GM03348 (cell line): Measurements from ENCODE around the gene ISLR2.
"Not testable (repeated sequence)": the region's sequence is repeated elsewhere in the genome, so short reads cannot be mapped to it uniquely, and the experiment has no call there.

Source experiments
- DNase-seq: peaks from one replicate; pipeline ENCODE4 v3.0.0; 2012; ENCODE audit warnings: low spot score

Gene ISLR2, protein sequence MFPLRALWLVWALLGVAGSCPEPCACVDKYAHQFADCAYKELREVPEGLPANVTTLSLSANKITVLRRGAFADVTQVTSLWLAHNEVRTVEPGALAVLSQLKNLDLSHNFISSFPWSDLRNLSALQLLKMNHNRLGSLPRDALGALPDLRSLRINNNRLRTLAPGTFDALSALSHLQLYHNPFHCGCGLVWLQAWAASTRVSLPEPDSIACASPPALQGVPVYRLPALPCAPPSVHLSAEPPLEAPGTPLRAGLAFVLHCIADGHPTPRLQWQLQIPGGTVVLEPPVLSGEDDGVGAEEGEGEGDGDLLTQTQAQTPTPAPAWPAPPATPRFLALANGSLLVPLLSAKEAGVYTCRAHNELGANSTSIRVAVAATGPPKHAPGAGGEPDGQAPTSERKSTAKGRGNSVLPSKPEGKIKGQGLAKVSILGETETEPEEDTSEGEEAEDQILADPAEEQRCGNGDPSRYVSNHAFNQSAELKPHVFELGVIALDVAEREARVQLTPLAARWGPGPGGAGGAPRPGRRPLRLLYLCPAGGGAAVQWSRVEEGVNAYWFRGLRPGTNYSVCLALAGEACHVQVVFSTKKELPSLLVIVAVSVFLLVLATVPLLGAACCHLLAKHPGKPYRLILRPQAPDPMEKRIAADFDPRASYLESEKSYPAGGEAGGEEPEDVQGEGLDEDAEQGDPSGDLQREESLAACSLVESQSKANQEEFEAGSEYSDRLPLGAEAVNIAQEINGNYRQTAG

DNA sequence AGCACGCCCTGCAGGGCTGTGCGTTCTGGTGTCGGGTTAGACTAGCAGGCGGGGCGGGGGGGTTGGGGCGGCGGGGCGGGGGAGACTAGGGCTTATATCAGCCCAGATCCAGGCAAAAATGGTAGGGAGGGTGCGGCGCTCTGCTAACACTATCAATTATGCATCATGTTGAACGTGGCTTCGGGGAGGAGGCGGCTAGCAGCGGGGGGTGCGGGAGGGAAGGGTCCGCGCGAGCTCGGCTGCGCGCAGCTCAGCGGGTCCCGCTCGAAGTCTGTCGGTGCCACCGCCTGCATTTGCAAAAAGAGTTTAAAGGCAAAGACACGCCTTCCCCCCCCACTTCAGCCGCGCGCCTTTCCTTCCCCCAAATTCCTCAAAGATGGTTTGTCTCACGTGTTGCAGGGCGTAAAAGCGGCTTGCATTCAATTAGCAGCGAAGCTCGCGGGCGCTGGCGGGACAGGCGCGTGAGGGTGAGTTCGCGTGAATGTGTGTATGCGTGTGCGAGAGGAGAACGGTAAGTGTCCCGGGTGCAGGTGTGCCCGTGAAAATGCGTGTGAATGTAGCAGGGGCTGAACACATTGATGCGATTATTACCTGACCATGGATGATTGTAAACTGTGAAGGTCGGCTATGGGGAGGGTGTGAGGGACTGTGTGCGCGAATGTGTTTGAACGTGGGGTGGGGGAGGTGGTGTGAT lies at the start of gene ISLR2:
Gene ISLR2 (plus strand): TSS at position 432 of the 694 bp plus-strand sequence. CDS start 2,169 bp downstream, outside the sequence.
- no peak for DNase-seq

DNA sequence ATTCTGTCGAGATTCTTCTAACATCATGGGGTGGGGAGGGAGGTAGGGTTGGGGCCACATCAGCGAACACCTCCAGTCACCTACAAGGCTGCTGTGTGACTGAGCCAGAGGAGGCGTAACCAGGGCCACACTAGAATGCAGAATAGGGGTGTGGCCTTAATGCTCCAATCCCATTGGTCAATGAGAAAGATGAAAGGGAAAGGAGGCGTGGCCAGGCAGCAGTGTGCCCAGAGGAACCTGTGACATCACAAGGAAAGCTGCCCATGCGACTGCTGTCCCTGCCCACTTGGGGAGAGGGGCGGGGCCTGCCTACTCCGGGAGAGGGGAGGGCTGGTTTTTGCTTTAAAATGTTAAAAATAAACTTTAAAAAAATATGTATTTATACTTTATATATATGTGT lies 47.9 kb upstream of the ISLR2 start, which contains the start of gene GOLGA6A:
Gene GOLGA6A (minus strand): TSS at position 101 of the 400 bp plus-strand sequence. CDS start 41 bp downstream, at position 60.
- not testable (repeated sequence) for DNase-seq

DNA sequence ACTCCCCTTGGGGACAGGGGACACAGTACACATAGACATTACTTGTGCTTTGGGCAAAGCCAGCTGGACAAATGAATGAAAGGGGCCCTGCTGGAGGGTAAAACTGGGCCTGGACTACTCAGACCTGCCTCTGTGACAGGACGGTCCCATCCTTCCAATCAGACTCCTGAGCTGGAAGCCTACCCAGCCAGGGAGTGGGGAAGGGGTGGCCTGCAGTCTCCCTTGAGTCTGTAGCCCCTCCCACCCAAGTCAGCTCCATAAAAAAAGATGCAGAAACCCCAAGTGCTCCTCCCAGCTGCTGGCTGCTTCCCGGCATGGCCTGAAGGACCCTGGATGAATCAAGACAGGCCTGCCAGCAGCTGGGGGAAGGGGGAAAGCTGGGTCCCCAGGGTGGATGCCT lies 35.8 kb upstream of the ISLR2 start:
- DNase-seq, result not testable (repeated sequence)

DNA sequence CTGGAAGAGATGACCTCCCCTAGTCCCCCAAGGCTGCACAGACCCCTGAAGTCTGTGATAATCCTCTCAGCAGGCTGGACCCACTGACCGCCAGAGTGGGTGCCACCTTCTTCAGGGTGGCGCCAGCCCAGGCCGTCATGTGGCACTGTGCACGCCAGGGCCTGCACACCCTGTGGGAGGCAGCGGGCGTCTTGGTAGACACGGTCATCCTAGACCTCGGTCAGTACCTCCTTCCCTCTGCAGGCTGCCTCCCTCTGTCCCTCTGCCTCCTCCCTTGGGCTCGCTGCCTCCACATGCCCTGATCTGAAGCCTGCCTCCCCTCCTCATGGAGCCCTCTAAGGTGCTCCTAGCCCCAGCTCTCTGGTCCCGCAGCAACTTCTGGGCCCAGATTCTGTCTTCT lies 34.8 kb upstream of the ISLR2 start:
- not testable (repeated sequence) for DNase-seq

DNA sequence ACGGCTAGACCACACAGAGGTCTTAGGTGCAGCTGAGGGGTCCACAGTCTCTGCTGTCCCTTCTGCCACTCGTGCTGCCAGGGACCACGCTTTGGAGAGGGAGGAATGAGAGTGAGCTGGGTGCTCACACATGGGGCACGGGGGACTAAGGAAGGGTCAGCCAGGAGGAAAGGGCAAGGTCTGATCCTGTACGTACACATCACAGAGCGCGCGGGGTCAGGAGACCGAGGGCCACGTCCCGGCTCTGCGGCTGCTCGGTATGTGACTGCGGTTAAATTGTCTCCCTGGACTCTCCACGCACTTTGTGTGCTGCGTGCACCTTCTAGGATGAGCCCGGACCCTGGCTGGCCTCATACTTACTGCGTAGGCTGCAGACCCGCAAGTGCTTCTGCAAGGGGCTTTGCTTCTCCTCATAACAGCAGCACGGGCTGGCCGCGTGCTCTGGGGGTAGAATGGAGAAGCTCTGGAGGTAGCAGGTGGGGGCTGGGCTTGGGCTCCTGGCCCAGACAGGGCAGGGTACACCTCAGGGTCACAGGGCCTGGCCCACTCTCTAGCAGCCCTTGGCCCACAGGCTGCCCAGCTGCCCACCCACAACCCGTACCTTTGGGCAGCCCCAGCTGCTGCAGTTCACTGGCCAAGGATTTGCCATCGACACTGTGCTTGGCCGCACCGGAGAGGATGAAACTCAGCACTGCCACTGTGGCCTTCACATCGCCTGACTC lies 33.5 kb upstream of the ISLR2 start:
- not testable (repeated sequence) for DNase-seq

DNA sequence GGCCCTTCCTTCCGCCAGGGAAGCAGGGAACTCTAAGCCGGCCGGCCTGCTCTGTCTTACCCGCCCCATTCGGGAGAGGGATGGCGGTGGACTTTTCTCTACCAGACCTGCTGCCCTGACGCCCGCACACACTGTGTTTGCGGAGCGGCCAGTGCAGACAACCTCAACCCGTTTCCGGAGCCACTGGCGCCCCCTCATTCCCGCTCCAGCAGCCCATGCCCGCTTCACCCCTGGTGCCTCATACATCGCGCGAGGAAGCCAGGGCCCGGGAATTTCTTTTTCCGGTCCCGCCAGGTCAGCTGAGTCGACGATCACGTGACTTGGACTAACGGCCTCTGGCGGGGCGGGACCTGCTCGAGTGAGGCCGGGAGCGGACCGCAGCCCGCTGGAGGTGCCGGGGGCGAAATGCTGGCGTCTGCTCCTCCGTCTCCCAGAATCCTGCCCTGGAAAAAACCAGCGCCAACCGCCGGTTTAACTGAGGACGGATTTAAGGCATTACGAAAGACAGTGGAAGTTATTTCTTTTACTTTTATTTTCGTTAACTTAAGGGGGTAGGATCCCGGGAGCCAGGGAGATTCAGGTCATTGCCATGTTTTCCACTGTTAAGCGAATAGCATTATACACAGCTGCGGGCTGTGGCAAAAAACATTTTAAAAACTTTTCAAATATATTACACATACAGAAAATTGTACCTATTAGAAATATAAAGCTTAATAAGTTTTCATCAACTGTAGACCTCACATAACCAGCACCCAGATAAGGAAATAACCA lies 30.2 kb upstream of the ISLR2 start:
- peak; percentile 91 for DNase-seq

DNA sequence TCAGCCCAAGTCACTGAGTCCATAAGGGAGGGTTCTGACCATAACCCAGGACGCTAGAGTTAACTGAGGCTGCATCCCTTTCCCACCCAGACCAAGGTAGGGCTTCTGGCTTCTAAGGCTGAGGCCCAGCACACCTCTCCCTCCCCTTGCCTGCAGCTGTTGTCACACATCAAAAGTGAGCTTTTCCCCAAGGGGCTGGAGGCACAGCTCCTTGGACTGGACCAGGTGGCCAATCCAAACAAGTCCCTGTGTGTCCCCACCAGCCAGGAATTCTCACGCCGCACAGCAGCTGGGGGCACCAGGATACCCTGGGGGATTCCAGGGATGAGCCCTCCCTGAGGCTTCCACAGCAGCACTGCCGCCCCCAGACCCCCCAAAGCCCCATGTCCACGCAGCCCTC lies 22.3 kb upstream of the ISLR2 start:
- no peak for DNase-seq

DNA sequence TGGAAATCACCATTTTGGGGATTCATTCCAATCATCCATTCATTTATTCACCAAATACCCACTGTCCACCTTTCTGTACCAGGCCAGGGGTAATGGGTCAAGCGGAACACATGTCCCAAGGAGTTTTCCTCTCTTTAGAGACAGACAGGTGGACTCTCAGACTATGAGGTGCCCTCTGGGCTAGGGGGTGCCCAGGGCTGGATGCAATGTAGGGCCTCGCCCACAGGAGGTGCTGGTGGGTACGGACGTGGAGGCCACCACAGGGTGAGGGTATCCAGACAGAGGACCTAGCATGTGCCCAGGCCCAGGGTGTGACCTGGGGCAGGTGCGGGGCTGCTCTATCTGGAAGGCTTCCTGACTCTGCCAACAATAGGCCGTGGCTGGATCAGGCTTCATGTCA lies 21.8 kb upstream of the ISLR2 start:
- DNase-seq, result not testable (repeated sequence)

DNA sequence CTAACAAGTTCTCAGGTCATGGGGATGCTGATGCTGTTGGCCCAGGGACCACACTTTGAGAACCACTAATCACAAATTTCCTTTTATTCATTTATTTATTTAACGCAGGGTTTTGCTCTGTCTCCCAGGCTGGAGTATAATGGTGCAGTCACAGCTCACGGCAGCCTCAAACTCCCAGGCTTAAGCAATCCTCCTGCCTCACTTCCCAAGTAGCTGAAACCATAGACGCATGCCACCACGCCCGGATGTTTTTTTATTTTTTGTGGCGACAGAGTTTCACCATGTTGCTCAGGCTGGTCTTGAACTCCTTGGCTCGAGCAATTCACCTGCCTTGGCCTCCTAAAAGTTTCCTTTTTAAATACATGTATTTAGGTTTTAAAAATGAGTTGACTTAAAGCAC lies 20.7 kb upstream of the ISLR2 start:
- DNase-seq, result no peak

DNA sequence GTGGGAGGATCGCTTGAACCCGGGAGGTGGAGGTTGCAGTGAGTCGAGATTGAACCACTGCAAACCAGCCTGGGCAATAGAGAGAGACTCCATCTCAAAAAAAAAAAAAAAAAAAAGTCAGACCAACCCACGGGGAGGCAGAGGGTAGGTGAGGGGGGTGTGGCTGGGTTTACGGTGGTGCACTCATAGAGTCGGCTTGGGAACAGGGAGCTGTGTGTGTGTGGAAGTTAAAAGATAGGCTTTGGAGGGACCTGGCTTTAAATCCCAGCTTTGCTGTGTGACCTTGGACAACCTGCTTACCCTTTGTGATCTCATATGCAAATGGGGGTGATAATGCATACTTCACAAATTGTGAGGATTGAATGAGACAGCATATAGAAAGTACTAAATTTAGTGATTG lies 10.0 kb upstream of the ISLR2 start:
- DNase-seq, result no peak

DNA sequence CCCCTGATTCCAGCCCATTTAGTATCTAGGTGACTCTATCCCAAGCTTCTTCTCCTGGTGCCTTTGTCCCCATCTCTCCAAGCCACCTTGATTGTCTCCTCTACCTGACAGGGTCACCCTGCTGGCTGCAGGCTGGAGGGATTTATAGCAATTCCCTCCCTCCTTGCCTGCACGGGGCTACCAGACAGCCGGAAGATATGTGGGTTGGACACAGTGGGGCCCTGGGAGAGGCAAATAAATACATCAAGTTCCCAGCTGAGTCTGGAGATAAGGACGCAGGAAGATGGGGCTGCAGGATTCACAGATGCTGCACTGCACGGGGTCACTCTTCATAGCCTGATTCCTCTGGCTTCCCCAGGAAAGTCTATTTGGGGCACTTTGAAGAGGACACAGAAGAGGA lies 9.3 kb upstream of the ISLR2 start:
- no peak for DNase-seq

DNA sequence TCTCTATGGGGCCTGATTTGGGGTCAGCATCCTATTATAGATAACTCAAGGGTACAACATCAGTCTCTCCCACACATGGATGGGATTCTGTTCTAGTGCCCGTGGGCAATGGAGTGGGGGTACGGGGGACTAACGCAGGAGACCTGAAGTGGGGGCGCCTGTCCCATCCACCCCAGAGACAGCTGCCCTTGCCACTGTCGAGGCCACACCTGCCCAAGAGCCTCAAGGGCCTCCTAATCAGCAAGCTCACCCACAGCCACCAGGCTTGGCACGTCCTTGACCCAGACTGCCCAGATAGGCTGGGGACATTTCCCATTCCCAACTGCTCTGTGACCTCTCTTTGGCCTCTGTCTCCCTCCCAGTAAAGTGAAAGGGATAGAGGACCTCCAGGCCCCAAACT lies 8.5 kb upstream of the ISLR2 start:
- DNase-seq, result no peak

DNA sequence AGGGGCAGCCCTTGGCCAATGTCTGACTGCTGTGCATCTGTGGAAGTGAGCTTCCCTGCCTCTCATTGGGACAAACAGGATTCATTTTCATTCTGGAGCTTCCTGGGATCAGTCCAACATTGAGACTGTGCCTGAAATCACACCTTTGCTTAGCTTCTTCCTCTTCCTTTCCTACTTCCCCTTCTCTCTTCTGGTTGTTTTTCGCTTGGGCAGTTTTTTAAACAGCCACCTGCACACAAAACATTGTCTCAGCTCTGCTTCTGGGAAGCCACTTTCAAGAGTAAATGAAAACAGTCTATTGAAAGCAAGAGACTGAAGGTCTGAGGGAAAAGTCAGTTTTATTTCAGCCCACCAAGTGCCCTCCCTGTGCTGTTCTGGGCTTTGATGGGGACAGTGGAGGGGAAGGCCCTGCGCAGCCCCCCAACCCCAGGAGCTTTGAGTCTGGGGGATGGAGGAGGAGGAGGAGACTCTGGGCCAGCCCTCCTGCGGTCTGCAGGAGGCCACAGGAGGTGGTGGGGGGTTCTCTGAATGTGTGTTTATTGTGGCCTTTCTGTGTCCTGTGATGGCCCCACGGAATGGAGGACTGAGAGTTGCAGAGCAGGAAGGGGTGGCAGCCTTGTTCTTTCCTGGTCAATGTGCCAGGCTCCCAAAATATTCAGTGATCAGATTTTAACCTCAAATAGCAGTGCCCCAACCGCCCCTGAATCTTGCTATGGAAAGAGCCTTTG lies 7.8 kb upstream of the ISLR2 start:
- DNase-seq, result no peak

DNA sequence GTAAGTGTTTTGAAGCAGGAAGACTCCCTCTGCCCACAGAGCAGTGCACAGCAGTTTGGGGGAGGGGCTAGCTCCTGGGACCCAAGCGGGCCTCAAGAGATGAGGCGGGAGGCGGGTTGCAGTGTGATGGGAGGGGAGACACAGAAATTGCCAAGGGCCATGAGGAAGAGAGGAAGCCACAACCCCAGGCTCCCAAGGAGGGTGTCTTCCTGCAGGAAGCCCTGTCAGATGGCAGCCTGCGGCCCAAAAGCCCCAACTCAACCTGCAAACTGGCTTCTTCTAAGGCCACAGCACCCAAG lies 7.3 kb upstream of the ISLR2 start:
- DNase-seq, result no peak

DNA sequence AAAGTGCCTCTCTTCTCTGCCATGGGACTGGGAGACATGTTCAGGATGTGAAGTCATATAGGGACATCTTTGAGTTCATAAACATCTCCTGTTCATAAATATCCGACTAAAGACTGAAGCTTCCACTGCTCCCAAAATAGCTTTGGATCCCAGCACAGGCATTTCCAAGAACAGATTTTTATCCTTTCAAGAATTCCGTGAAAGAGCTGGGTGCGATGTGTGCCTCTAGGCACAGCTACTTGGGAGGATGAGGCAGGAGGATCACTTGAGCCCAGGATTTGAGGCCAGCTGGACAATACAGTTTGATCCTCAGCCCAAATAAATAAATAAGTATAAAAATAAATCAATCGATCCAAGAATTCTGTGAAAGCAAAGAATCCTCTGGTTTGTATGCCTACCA lies 6.7 kb upstream of the ISLR2 start:
- no peak for DNase-seq

DNA sequence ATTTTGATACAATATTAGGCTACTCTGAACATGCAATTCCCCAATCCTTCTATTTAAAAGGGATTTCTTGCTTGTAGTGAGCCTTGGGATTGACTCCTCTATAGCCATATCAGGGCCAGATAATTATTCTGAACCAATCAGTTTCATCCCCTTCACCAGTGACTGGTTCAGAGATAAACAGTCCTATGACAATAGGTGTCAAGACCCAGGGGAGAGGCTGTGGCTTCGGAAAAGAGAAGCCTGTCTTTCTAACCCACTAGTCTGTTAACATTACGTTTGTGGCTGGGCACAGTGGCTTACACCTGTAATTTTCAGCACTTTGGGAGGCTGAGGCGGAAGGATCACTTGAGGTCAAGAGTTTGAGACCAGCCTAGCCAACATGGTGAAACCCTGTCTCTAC lies 6.2 kb upstream of the ISLR2 start:
- no peak for DNase-seq

DNA sequence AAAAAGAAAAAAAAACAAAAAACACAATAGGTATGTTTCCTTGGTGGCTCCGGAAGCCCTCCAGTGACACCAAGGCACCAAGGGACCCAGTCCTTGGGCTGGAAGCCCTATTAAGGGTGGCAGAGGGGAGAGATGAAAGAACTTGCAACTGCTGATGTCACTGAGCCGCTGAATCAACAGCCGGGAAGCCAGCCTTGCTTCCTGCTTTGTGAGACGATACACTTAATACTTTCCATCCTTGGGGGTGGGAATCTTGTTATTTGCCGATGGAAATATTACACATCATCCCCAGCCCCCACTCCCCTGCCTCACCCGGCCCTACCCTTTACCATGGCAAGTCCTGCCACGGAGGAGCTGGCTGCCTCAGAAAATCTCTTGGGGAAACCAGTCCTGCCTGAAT lies 5.6 kb upstream of the ISLR2 start:
- DNase-seq, result no peak

DNA sequence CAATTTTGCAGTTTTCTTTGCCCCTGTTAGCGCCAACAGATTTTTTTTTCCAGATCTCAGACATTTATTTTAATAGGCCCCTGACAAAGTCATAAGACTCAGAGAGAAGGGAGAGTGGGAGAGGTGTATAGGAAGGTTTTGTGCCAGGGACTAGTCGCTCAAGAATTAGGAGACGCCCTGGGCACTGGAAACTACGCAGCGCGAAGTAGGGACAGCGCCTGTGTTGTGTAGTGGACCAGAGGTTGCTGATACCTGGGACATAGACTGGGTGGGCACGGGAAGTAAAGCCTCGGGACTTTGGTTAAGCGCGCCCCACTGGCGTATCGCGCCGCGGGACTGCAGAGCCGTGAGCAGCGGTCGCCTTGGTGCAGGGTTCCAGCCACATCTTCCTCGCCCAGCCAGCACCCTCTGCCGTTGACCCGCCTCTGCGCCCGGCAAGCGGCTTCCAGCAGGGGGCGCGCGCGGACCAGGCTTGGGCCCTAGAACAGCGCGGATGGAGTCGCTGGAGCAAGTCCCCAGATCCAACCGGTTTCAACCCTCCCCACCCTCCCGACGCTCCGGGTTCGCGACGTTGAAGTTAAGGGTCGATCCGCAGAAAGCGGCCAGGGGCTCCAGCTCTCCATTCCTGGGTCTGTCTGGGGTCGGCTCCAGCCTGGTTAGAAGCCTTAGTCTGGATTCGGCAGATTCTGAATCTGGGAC lies 3.0 kb upstream of the ISLR2 start:
- peak; percentile 95 for DNase-seq

DNA sequence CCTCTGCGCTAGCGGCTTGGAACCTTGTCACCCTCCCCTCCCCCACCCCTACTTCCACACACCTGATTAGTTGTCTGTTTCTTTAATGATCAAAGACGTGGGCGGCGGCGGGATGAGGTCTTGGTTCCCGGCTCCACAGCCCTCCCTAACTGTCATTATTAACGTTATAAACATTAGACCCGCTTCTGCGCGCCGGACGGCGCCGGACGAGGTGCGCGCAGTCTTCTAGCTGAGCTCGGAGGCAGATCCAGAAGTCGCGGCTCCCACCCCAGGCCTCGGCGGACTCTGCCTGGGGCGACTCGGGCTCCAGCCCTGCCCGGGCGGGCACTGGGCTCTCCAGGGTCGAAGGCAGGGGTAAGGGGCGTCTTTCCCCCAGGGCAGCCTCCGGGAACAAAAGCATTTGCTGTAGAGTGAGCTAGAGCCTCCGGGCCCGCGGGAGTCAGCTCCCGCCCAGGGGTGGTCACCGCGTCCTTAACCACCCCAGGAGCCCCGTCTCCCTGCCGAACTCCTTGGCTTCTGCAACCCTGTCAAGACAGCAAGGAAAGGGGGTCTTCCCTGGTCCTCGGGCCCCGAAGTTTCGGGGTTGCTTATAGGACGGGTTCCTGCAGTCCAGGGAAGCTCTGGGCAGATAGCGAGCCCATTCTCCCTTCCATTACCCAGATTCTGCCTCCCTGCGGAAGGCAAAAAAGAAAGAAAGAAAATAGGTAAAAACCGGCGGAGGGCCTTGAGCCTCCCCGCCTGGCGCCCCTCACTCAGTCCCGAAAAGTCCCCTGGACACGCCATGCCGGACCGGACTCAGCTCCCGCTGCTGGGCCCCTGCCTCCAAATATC lies 2.2 kb upstream of the ISLR2 start:
- no peak for DNase-seq
